Loucy (cell line): ENCODE results near the gene ORMDL3.

Source experiments
- H2AFZ ChIP-seq: fragments of 200-600 bp; sonication (generic); 2 replicates; pipeline ENCODE4 v1.6.0; 2016; ENCODE audit warnings: antibody characterized with exemption, mild to moderate bottlenecking, low read length, moderate library complexity
- H3F3A ChIP-seq: fragments of 200-600 bp; 2 replicates; pipeline ENCODE4 v1.6.0; 2016; ENCODE audit warnings: antibody characterized with exemption, low read depth, mild to moderate bottlenecking
- H3K27me3 ChIP-seq: fragments of 200-600 bp; sonication (generic); 2 replicates; pipeline ENCODE4 v1.6.1; 2014; ENCODE audit warnings: low read length, mild to moderate bottlenecking; ENCODE audit not compliant: insufficient read depth, poor library complexity, severe bottlenecking
- H3K36me3 ChIP-seq: fragments of 200-600 bp; sonication (generic); 2 replicates; pipeline ENCODE4 v1.6.1; 2016; ENCODE audit warnings: low read length; ENCODE audit not compliant: insufficient read depth
- H3K4me1 ChIP-seq: fragments of 200-600 bp; sonication (generic); 2 replicates; pipeline ENCODE4 v1.5.1; 2014; ENCODE audit warnings: low read length, mild to moderate bottlenecking; ENCODE audit not compliant: insufficient read depth, poor library complexity, severe bottlenecking
- H3K4me2 ChIP-seq: fragments of 200-600 bp; sonication (generic); 2 replicates; pipeline ENCODE4 v1.6.0; 2014; ENCODE audit warnings: antibody characterized with exemption, low read length, low read depth, mild to moderate bottlenecking; ENCODE audit not compliant: poor library complexity, severe bottlenecking
- H3K4me3 ChIP-seq: fragments of 200-600 bp; sonication (generic); 2 replicates; pipeline ENCODE4 v1.5.1; 2014; ENCODE audit warnings: low read length, mild to moderate bottlenecking, mixed read lengths; ENCODE audit not compliant: poor library complexity, severe bottlenecking
- H3K79me2 ChIP-seq: fragments of 200-600 bp; sonication (generic); 2 replicates; pipeline ENCODE4 v1.6.1; 2014; ENCODE audit warnings: low read length; ENCODE audit not compliant: insufficient read depth
- H3K9ac ChIP-seq: fragments of 200-600 bp; sonication (generic); 2 replicates; pipeline ENCODE4 v1.6.0; 2014; ENCODE audit warnings: mild to moderate bottlenecking, low read depth, low read length, moderate library complexity; ENCODE audit not compliant: poor library complexity, severe bottlenecking
- H3K9me2 ChIP-seq: fragments of 200-600 bp; sonication (generic); replicated peaks from 2 replicates; pipeline ENCODE4 v1.6.1; 2016; ENCODE audit warnings: low read depth, low read length, mixed read lengths
- H3K9me3 ChIP-seq: fragments of 200-600 bp; sonication (generic); 2 replicates; pipeline ENCODE4 v1.6.1; 2014; ENCODE audit warnings: mild to moderate bottlenecking, antibody characterized with exemption, low read length, low read depth; ENCODE audit not compliant: insufficient read depth
- H4K20me1 ChIP-seq: fragments of 200-600 bp; sonication (generic); 2 replicates; pipeline ENCODE4 v1.6.0; 2014; ENCODE audit warnings: antibody characterized with exemption, low read length, mild to moderate bottlenecking; ENCODE audit not compliant: insufficient read depth, poor library complexity, severe bottlenecking
- EZH2phosphoT487 ChIP-seq: fragments of 200-600 bp; IDR thresholded peaks from 2 replicates; pipeline ENCODE4 v1.6.1; 2018; ENCODE audit warnings: antibody characterized with exemption, mild to moderate bottlenecking, moderate library complexity, borderline replicate concordance
- TF ChIP-seq, protein P1 (sequence below): fragments of 200-600 bp; sonication (generic); conservative IDR thresholded peaks from 2 replicates; pipeline ENCODE4 v1.5.1; 2014; ENCODE audit warnings: mild to moderate bottlenecking, antibody characterized with exemption, low read length

The ORMDL3 gene

DNA sequence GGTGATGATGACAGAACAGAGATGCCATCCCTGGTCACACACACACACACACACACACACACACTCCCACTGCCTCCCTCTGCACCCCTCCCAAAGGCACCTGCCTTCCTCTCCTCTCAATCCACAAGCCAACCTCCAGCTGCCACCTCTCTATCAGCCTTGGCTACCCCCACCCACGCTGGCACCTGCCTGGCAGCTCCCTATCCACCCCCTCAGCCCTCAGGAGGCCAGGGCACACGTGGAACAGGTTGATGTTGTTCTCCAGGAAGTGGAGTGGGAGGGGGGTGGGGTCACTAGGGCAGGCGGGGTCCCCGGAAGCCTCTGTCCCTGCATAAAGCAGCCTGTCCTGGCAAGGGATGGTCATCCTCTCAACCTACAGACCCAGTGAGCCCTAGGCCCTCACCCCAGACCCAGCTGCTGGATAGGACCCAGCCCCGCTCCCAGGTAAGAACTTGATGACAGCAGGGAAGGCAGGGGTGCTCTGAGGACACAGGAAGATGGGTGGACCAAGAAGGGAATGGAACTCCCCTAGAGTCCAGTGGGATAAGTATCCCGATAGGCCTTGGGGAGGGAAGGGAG is 35.3 kb upstream of the ORMDL3 start, which contains the start of gene GSDMA:
Gene GSDMA (plus strand): TSS at position 363 of the 579 bp plus-strand sequence. CDS start 2,684 bp downstream, outside the sequence.
- H3K4me2 ChIP-seq: no peak within 1 kb of the TSS
- no peak within 1 kb of the TSS for H3K9ac ChIP-seq
- H3K79me2 ChIP-seq: no peaks in the 10 kb centered on the region
- H3K36me3 ChIP-seq: no peaks in the 10 kb centered on the region
- H4K20me1 ChIP-seq: no peaks in the 10 kb centered on the region
- H3K27me3 ChIP-seq: no peaks in the 10 kb centered on the region
- no peaks in the 10 kb centered on the region for H3K4me1 ChIP-seq
- TF ChIP-seq EZH2phosphoT487: no peak
- TF ChIP-seq, protein P1, sequence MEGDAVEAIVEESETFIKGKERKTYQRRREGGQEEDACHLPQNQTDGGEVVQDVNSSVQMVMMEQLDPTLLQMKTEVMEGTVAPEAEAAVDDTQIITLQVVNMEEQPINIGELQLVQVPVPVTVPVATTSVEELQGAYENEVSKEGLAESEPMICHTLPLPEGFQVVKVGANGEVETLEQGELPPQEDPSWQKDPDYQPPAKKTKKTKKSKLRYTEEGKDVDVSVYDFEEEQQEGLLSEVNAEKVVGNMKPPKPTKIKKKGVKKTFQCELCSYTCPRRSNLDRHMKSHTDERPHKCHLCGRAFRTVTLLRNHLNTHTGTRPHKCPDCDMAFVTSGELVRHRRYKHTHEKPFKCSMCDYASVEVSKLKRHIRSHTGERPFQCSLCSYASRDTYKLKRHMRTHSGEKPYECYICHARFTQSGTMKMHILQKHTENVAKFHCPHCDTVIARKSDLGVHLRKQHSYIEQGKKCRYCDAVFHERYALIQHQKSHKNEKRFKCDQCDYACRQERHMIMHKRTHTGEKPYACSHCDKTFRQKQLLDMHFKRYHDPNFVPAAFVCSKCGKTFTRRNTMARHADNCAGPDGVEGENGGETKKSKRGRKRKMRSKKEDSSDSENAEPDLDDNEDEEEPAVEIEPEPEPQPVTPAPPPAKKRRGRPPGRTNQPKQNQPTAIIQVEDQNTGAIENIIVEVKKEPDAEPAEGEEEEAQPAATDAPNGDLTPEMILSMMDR: no peak
- H2AFZ ChIP-seq: no peak within 1 kb of the TSS
- no peaks in the 10 kb centered on the region for H3F3A ChIP-seq
- no peak within 1 kb of the TSS for H3K4me3 ChIP-seq
- no peaks in the 10 kb centered on the region for H3K9me2 ChIP-seq
- no peaks in the 10 kb centered on the region for H3K9me3 ChIP-seq

DNA sequence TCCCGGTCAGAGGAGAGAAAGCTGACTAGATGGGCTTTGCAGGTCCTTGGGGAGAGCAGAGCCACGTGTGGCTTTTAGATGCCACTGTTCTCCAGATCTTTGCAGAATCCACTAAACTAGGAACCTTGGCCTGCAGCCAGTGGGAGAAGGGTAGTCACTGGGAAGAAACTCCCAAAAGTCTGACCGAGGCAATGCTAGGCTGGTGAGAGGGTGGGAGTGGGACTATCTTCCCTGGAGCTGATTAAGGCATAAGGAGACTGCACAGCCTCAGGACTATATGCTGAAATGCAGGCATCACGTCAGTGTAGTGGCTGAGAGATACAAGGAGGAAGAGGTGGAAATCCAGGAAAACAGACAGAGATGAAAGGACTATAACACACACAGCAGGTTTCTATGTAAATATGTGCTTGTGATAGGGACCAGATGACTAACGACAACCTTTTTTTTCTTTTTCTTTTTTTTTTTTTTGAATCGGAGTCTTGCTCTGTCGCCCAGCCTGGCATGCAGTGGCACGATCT is 33.2 kb upstream of the ORMDL3 start:
- TF ChIP-seq EZH2phosphoT487: no peak
- TF ChIP-seq, protein P1: no peak
- H4K20me1 ChIP-seq: no peaks in the 10 kb centered on the region
- H3K4me1 ChIP-seq: no peaks in the 10 kb centered on the region
- no peaks in the 10 kb centered on the region for H3K9me2 ChIP-seq
- no peaks in the 10 kb centered on the region for H3K27me3 ChIP-seq
- H3K9ac ChIP-seq: no peak overlapping the region
- no peaks in the 10 kb centered on the region for H3K9me3 ChIP-seq
- no peaks in the 10 kb centered on the region for H3K36me3 ChIP-seq
- no peak overlapping the region for H3K4me2 ChIP-seq
- H3F3A ChIP-seq: no peaks in the 10 kb centered on the region
- H2AFZ ChIP-seq: no peak overlapping the region
- no peaks in the 10 kb centered on the region for H3K79me2 ChIP-seq
- no peak overlapping the region for H3K4me3 ChIP-seq

DNA sequence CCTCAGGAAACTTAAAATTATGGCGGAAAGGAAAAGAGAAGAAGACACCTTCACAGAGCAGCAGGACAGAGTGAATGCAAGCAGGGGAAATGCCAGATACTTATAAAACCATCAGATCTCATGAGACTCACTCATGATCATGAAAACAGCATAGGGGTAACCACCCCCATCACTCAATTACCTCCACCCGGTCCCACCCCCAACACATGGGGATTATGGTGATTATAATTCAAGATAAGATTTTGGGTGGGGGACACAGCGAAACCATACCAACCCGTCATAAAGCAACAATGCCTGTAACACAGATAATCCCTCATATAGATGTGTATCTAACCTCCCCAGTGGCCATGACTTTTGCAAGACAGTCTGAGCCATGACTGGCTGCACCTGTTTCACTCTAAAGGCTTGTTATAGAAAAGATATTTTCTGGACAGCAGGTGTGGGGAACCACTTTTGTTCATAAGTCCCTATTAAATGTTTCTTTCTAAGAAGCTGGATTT is 28.4 kb upstream of the ORMDL3 start:
- Histone ChIP-seq H3K4me2 (no peak overlapping the region), H3K4me1 (no peaks in the 10 kb centered on the region), H3K9ac (no peak overlapping the region), H4K20me1 (no peaks in the 10 kb centered on the region), H3K79me2 (no peaks in the 10 kb centered on the region), H3K9me3 (no peaks in the 10 kb centered on the region), H3K4me3 (no peak overlapping the region), H3F3A (no peaks in the 10 kb centered on the region), H2AFZ (no peak overlapping the region), H3K9me2 (no peaks in the 10 kb centered on the region), H3K27me3 (no peaks in the 10 kb centered on the region), H3K36me3 (no peaks in the 10 kb centered on the region)
- no peak for TF ChIP-seq EZH2phosphoT487
- TF ChIP-seq, protein P1: no peak
